HepG2 (cell line): ENCODE data around the gene ABHD17A. TPM values are rescaled to one million over a fixed set of nuclear protein-coding genes. Genes with fewer than 3 reads are reported as not detected.
A peak's percentile ranks its signal among the peaks of the same experiment; 100 is the strongest.
"Not testable (repeated sequence)": the region's sequence is repeated elsewhere in the genome, so short reads cannot be mapped to it uniquely, and the experiment has no call there.

Source experiments
- ATAC-seq: fragments of 200-7000 bp; cut with Tn5 transposase; 3 replicates; pipeline ENCODE4 v1.9.1; 2020; ENCODE audit warnings: mild to moderate bottlenecking, moderate library complexity
- BruUV-seq: library from RNA; stranded (reverse); fragments of 400-500 nt; replicated peaks from 2 replicates; lab custom pipeline; 2021; lab: Mats Ljungman, UMichigan
- CTCF ChIA-PET: fragments of 300-600 bp; formaldehyde crosslinking; extraction: SDS; loops from one replicate; lab custom pipeline; 2021; ENCODE audit warnings: low total read pairs, inconsistent platforms, low intra/inter-chr PET ratio; lab: Yijun Ruan, JAX
- POLR2A ChIA-PET: fragments of 350-600 bp; sonication (Branson Sonifier 250); formaldehyde crosslinking; loops from one replicate; lab custom pipeline; 2020; ENCODE audit warnings: antibody characterized with exemption, inconsistent platforms; lab: Yijun Ruan, JAX
- DNase-seq: peaks from one replicate; pipeline ENCODE4 v3.0.0-alpha.2; 2015; ENCODE audit warnings: low spot score
- FAIRE-seq: peaks from 3 replicates; lab custom pipeline; 2011; peaks lifted over from hg19 to GRCh38; lab: Jason Lieb, UNC
- H2AFZ ChIP-seq: one replicate; pipeline ENCODE4 v1.6.1; 2011; ENCODE audit warnings: low read length, inconsistent platforms
- H3K27ac ChIP-seq: fragments of 300-600 bp; 3 replicates; pipeline ENCODE4 v1.8.0; 2011; ENCODE audit warnings: mixed run types, mild to moderate bottlenecking, mixed read lengths, low read length, inconsistent platforms; ENCODE audit not compliant: insufficient read depth; ENCODE audit errors: extremely low read length
- H3K27me3 ChIP-seq, 2 experiments: fragments of 200-600 bp in 1 of 2; 2 replicates in 1 of 2; 3 replicates in 1 of 2; pipeline versions ENCODE4 v1.6.0 to v1.8.0; 2011; ENCODE audit warnings: low read length in 2 of 2, mild to moderate bottlenecking in 2 of 2, moderate library complexity in 2 of 2, inconsistent platforms in 1 of 2; ENCODE audit not compliant: insufficient read depth in 2 of 2, control insufficient read depth in 1 of 2
- H3K36me3 ChIP-seq, 2 experiments: fragments of 200-600 bp in 1 of 2; replicated peaks in 1 of 2; 2 replicates in 1 of 2; 3 replicates in 1 of 2; pipeline versions ENCODE4 v1.5.1 to v1.8.0; 2011; ENCODE audit warnings: low read length in 2 of 2, inconsistent platforms in 1 of 2; ENCODE audit not compliant: insufficient read depth in 2 of 2, control insufficient read depth in 1 of 2
- H3K4me1 ChIP-seq: 2 replicates; pipeline ENCODE4 v1.5.1; 2012; ENCODE audit warnings: low read length, inconsistent platforms; ENCODE audit not compliant: insufficient read depth
- H3K4me2 ChIP-seq: 2 replicates; pipeline ENCODE4 v1.6.0; 2011; ENCODE audit warnings: low read depth, low read length, inconsistent platforms
- H3K4me3 ChIP-seq, 3 experiments: fragments of 200-600 bp in 1 of 3; sonication (generic), shearing (Covaris generic) in 1 of 3; replicated peaks in 1 of 3; 2 replicates each; pipeline ENCODE4 v1.5.1; 2011 to 2016; ENCODE audit warnings: low read length in 3 of 3, inconsistent platforms in 2 of 3, low read depth in 2 of 3, mild to moderate bottlenecking in 2 of 3, control low read depth in 1 of 3, mixed read lengths in 1 of 3; ENCODE audit not compliant: insufficient read depth in 1 of 3
- H3K79me2 ChIP-seq: one replicate; pipeline ENCODE4 v1.6.1; 2011; ENCODE audit warnings: low read length, inconsistent platforms; ENCODE audit not compliant: insufficient read depth
- H3K9ac ChIP-seq: 2 replicates; pipeline ENCODE4 v1.6.0; 2011; ENCODE audit warnings: mild to moderate bottlenecking, low read depth, low read length, inconsistent platforms; ENCODE audit not compliant: insufficient read depth
- H3K9me3 ChIP-seq: 2 replicates; pipeline ENCODE4 v1.5.1; 2012; ENCODE audit warnings: mild to moderate bottlenecking, low read length
- H4K20me1 ChIP-seq: 2 replicates; pipeline ENCODE4 v1.6.0; 2011; ENCODE audit warnings: inconsistent platforms, mild to moderate bottlenecking, low read length, moderate library complexity; ENCODE audit not compliant: insufficient read depth
- PHF20 ChIP-seq: sonication (generic); formaldehyde crosslinking; IDR thresholded peaks from 2 replicates; pipeline ENCODE4 v1.5.0; 2020; ENCODE audit warnings: mild to moderate bottlenecking, missing genetic modification reagents
- ZBTB40 ChIP-seq, 2 experiments: fragments of 450-650 bp in 1 of 2; sonication (generic) in 1 of 2; formaldehyde crosslinking in 1 of 2; IDR thresholded peaks; 2 replicates each; pipeline versions ENCODE4 v1.6.1 to v1.8.0; 2016 to 2022; ENCODE audit warnings: antibody characterized with exemption in 1 of 2, mild to moderate bottlenecking in 1 of 2, missing genetic modification reagents in 1 of 2
- ZFP91 ChIP-seq: sonication (generic); formaldehyde crosslinking; IDR thresholded peaks from 2 replicates; pipeline ENCODE4 v1.9.0; 2022; ENCODE audit warnings: missing genetic modification reagents, mild to moderate bottlenecking, borderline replicate concordance
- ZNF563 ChIP-seq: sonication (generic); formaldehyde crosslinking; IDR thresholded peaks from 2 replicates; pipeline ENCODE4 v1.8.0; 2022; ENCODE audit warnings: mild to moderate bottlenecking, moderate library complexity, missing genetic modification reagents
- WGBS: methylation state at CpG from one replicate; pipeline ENCODE4 v1.1.6; 2017; ENCODE audit warnings: low lambda C conversion rate; 5-methylcytosine and 5-hydroxymethylcytosine counted together
- in situ Hi-C: cut with HindIII; loops from 2 replicates; pipeline ENCODE4 v1.10.0; 2017; ENCODE audit warnings: low pct_unique_long_range_greater_than_20kb; ENCODE audit not compliant: extremely low pct_ligation_motif_present
- intact Hi-C: fragments of 100-400 bp; cut with micrococcal nuclease; formaldehyde crosslinking; loops from one replicate; pipeline ENCODE4 v1.10.0; 2022; ENCODE audit not compliant: unreplicated experiment
- polyA plus RNA-seq, 8 experiments: library from polyadenylated mRNA; depleted of rRNA in 3 of 8; stranded (reverse) in 7 of 8; unstranded in 1 of 8; fragments of >200 nt; fragmentation: Illumina TruSeq in 4 of 8; extraction: Trizol in 4 of 8; gene quantifications; 2 replicates each; pipeline versions ENCODE4 v1.2.1 to v1.2.3, GENCODE V29; 2011 to 2016; ENCODE audit warnings: low read depth in 4 of 8, missing spikeins in 1 of 8, mixed read lengths in 1 of 8; ENCODE audit not compliant: insufficient read depth in 1 of 8
- total RNA-seq, 5 experiments: library from RNA; depleted of rRNA; stranded (reverse); fragments of >200 nt; fragmentation: Illumina TruSeq; extraction: Trizol; gene quantifications; 2 replicates each; pipeline ENCODE4 v1.2.3, GENCODE V29; 2016; ENCODE audit warnings: low read depth in 1 of 5
- TF ChIP-seq, protein P1 (sequence below): sonication (generic); formaldehyde crosslinking; IDR thresholded peaks from 2 replicates; pipeline ENCODE4 v1.8.0; 2023; ENCODE audit warnings: mild to moderate bottlenecking, missing genetic modification reagents
- TF ChIP-seq, protein P2 (sequence below): sonication (generic); formaldehyde crosslinking; IDR thresholded peaks from 2 replicates; pipeline ENCODE4 v1.5.0; 2020; ENCODE audit warnings: mild to moderate bottlenecking, missing genetic modification reagents

Gene ABHD17A
- total and polyA plus RNA-seq, 2 of the 13 experiments (the other 11 are each of a cell fraction or from before 2014, with no cell fraction given) = 27.7 to 40.8 TPM

- not testable (repeated sequence) for FAIRE-seq; H3K9me3 ChIP-seq; H3K36me3 ChIP-seq; BruUV-seq; TF ChIP-seq ZBTB40 (IDR thresholded peaks at IDR 0.05)
- POLR2A ChIA-PET = interaction anchor here (0.8 to 2.1 kb wide), 9 partner anchors 9 to 600 kb away, joined by 3 to 13 read pairs (median 5); partner anchors contain the start of genes ABHD17A and GADD45B
- TF ChIP-seq PHF20 (CRISPR knock-in tag) (peak; percentile 3; the same call in 1 of the 2 replicates), ZFP91 (CRISPR knock-in tag) (peak; percentile 99; the same call in 1 of the 2 replicates), ZBTB40 (CRISPR knock-in tag; IDR thresholded peaks at IDR 0.05) (0 out of 2 replicates have a peak, but pooled peaks have one; percentile 2), ZNF563 (CRISPR knock-in tag) (0 out of 2 replicates have a peak, but pooled peaks have one; percentile 7)
- TF ChIP-seq, protein P1, sequence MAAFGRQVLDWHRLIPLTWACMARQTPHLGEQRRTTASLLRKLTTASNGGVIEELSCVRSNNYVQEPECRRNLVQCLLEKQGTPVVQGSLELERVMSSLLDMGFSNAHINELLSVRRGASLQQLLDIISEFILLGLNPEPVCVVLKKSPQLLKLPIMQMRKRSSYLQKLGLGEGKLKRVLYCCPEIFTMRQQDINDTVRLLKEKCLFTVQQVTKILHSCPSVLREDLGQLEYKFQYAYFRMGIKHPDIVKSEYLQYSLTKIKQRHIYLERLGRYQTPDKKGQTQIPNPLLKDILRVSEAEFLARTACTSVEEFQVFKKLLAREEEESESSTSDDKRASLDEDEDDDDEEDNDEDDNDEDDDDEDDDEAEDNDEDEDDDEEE (CRISPR knock-in tag) = peak; percentile 26; the same call in 1 of the 2 replicates
- TF ChIP-seq, protein P2, sequence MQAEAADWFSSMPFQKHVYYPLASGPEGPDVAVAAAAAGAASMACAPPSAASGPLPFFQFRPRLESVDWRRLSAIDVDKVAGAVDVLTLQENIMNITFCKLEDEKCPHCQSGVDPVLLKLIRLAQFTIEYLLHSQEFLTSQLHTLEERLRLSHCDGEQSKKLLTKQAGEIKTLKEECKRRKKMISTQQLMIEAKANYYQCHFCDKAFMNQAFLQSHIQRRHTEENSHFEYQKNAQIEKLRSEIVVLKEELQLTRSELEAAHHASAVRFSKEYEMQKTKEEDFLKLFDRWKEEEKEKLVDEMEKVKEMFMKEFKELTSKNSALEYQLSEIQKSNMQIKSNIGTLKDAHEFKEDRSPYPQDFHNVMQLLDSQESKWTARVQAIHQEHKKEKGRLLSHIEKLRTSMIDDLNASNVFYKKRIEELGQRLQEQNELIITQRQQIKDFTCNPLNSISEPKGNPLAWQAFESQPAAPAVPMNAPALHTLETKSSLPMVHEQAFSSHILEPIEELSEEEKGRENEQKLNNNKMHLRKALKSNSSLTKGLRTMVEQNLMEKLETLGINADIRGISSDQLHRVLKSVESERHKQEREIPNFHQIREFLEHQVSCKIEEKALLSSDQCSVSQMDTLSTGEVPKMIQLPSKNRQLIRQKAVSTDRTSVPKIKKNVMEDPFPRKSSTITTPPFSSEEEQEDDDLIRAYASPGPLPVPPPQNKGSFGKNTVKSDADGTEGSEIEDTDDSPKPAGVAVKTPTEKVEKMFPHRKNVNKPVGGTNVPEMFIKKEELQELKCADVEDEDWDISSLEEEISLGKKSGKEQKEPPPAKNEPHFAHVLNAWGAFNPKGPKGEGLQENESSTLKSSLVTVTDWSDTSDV (CRISPR knock-in tag) = peak; percentile 20; the same call in 1 of the 2 replicates
- TF ChIP-seq, all 625 proteins: peak for 6; not testable (repeated sequence) for 619
- DNase-seq, H2AFZ ChIP-seq, H3K27me3 ChIP-seq, in situ Hi-C loops, intact Hi-C loops, CTCF ChIA-PET, H4K20me1 ChIP-seq: not testable (repeated sequence)
- peak overlapping the region; percentile 97 for H3K4me2 ChIP-seq
- peak overlapping the region in 2 of 3 experiments; percentile 94 to 99; a peak in 4 of 6 replicates for H3K4me3 ChIP-seq
- peak overlapping the region; percentile 79 for H3K27ac ChIP-seq
- H3K9ac ChIP-seq = peak overlapping the region; percentile 91
- H3K79me2 ChIP-seq = peaks cover 32% of the 10 kb centered on the region
- WGBS = 94% methylated on average over 24 of the region's 53 CpGs
- ATAC-seq = peak; percentile 14
- peaks cover 36% of the 10 kb centered on the region for H3K4me1 ChIP-seq
Observed at GRCh38 chr19:1876496-1877279, 8.6 kb downstream of the ABHD17A start.
